HepG2 (cell line): Measurements from ENCODE around the gene WDR76. TPM values are rescaled to one million over a fixed set of nuclear protein-coding genes. Genes with fewer than 3 reads are reported as not detected.

Experiments
- ATF7 ChIP-seq, 2 experiments: fragments of 450-650 bp in 1 of 2; sonication (generic) in 1 of 2; formaldehyde crosslinking in 1 of 2; IDR thresholded peaks; 2 replicates each; pipeline versions ENCODE4 v1.4.0 to v1.6.1; 2016 to 2020; ENCODE audit warnings: antibody characterized with exemption in 1 of 2, mild to moderate bottlenecking in 1 of 2, missing genetic modification reagents in 1 of 2
- GABPA ChIP-seq, 2 experiments: IDR thresholded peaks; 2 replicates each; pipeline ENCODE4 v1.6.1; 2011 to 2016; ENCODE audit warnings: low read depth in 2 of 2, low read length in 1 of 2, missing biosample characterization in 1 of 2, missing genetic modification characterization in 1 of 2
- HIVEP1 ChIP-seq: sonication (generic); formaldehyde crosslinking; IDR thresholded peaks from 2 replicates; pipeline ENCODE4 v1.4.0; 2020; ENCODE audit warnings: mild to moderate bottlenecking, missing genetic modification reagents
- HOXA5 ChIP-seq: sonication (generic); formaldehyde crosslinking; IDR thresholded peaks from 2 replicates; pipeline ENCODE4 v1.4.0; 2020; ENCODE audit warnings: missing genetic modification reagents
- NFAT5 ChIP-seq: sonication (generic); formaldehyde crosslinking; IDR thresholded peaks from 2 replicates; pipeline ENCODE4 v1.4.0; 2020; ENCODE audit warnings: missing genetic modification reagents
- PRDM10 ChIP-seq: sonication (generic); formaldehyde crosslinking; IDR thresholded peaks from 2 replicates; pipeline ENCODE4 v1.4.0; 2020; ENCODE audit warnings: low read depth, missing genetic modification reagents
- SAFB2 ChIP-seq: sonication (generic); formaldehyde crosslinking; IDR thresholded peaks from 2 replicates; pipeline ENCODE4 v1.5.1; 2020; ENCODE audit warnings: missing genetic modification reagents, low read depth, mild to moderate bottlenecking, borderline replicate concordance
- SAP130 ChIP-seq: IDR thresholded peaks from 2 replicates; pipeline ENCODE4 v1.6.1; 2016; ENCODE audit warnings: low read depth
- ZBTB7B ChIP-seq: sonication (generic); formaldehyde crosslinking; IDR thresholded peaks from 2 replicates; pipeline ENCODE4 v1.4.0; 2020; ENCODE audit warnings: missing genetic modification reagents
- ZFP82 ChIP-seq: sonication (generic); formaldehyde crosslinking; IDR thresholded peaks from 2 replicates; pipeline ENCODE4 v1.5.1; 2020; ENCODE audit warnings: mild to moderate bottlenecking, missing genetic modification reagents, borderline replicate concordance
- ZNF235 ChIP-seq: sonication (generic); formaldehyde crosslinking; IDR thresholded peaks from 2 replicates; pipeline ENCODE4 v1.8.1; 2023; ENCODE audit warnings: mild to moderate bottlenecking, missing genetic modification reagents, borderline replicate concordance
- ZNF350 ChIP-seq: sonication (generic); formaldehyde crosslinking; IDR thresholded peaks from 2 replicates; pipeline ENCODE4 v1.4.0; 2020; ENCODE audit warnings: mild to moderate bottlenecking, low read depth, missing genetic modification reagents, borderline replicate concordance
- ZNF547 ChIP-seq: sonication (generic); formaldehyde crosslinking; IDR thresholded peaks from 2 replicates; pipeline ENCODE4 v1.5.1; 2020; ENCODE audit warnings: mild to moderate bottlenecking, missing genetic modification reagents
- ZNF766 ChIP-seq: sonication (generic); formaldehyde crosslinking; IDR thresholded peaks from 2 replicates; pipeline ENCODE4 v1.5.0; 2020; ENCODE audit warnings: missing genetic modification reagents, borderline replicate concordance
- ZNF773 ChIP-seq: sonication (generic); formaldehyde crosslinking; IDR thresholded peaks from 2 replicates; pipeline ENCODE4 v1.4.0; 2020; ENCODE audit warnings: missing genetic modification reagents, borderline replicate concordance
- polyA plus RNA-seq, 8 experiments: library from polyadenylated mRNA; depleted of rRNA in 3 of 8; stranded (reverse) in 7 of 8; unstranded in 1 of 8; fragments of >200 nt; fragmentation: Illumina TruSeq in 4 of 8; extraction: Trizol in 4 of 8; gene quantifications; 2 replicates each; pipeline versions ENCODE4 v1.2.1 to v1.2.3, GENCODE V29; 2011 to 2016; ENCODE audit warnings: low read depth in 4 of 8, missing spikeins in 1 of 8, mixed read lengths in 1 of 8; ENCODE audit not compliant: insufficient read depth in 1 of 8
- total RNA-seq, 5 experiments: library from RNA; depleted of rRNA; stranded (reverse); fragments of >200 nt; fragmentation: Illumina TruSeq; extraction: Trizol; gene quantifications; 2 replicates each; pipeline ENCODE4 v1.2.3, GENCODE V29; 2016; ENCODE audit warnings: low read depth in 1 of 5
- TF ChIP-seq, protein P1 (sequence below): sonication (generic); formaldehyde crosslinking; conservative IDR thresholded peaks from 2 replicates; pipeline ENCODE4 v1.4.0; 2020; ENCODE audit warnings: missing genetic modification reagents
- TF ChIP-seq, protein P2 (sequence below): sonication (generic); formaldehyde crosslinking; IDR thresholded peaks from 2 replicates; pipeline ENCODE4 v1.8.0; 2022; ENCODE audit warnings: missing genetic modification reagents, low read depth, mild to moderate bottlenecking, borderline replicate concordance

WDR76 gene
- total and polyA plus RNA-seq, 2 of the 13 experiments (the other 11 are each of a cell fraction or from before 2014, with no cell fraction given) = 1.1 to 9.7 TPM

DNA sequence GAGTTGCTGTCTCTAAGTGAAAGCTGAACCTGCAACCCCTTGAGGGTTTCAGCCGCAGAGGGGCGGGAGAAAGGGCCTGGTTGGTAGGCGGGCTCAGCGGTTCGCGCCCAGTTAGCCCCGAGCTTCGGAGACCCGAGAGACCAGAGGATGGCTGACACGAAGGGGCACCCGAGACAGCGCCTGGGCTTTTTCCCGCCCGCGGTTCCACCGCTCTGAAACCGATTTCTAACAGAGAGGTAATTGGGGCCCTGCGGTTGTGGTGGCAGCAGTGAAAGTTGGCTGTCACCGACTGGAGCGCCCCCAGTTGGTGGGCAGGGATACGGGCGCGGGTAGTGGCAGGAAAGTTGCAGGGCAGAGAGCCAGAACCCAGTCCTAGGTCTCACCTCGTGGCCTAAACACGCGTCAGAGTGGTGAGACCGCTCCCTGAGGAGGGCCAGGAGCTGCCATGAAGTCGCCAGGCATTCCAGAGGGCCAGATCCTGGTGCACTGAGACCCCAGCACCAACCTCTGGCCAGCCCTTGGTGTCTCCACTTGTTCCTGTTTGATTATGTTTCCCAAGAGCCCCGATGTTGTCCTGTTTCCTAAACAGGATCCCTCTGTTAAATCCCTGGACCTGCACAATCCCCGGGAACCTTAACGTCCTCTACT lies 49.4 kb upstream of the WDR76 start (continued):
- TF ChIP-seq, protein P1, sequence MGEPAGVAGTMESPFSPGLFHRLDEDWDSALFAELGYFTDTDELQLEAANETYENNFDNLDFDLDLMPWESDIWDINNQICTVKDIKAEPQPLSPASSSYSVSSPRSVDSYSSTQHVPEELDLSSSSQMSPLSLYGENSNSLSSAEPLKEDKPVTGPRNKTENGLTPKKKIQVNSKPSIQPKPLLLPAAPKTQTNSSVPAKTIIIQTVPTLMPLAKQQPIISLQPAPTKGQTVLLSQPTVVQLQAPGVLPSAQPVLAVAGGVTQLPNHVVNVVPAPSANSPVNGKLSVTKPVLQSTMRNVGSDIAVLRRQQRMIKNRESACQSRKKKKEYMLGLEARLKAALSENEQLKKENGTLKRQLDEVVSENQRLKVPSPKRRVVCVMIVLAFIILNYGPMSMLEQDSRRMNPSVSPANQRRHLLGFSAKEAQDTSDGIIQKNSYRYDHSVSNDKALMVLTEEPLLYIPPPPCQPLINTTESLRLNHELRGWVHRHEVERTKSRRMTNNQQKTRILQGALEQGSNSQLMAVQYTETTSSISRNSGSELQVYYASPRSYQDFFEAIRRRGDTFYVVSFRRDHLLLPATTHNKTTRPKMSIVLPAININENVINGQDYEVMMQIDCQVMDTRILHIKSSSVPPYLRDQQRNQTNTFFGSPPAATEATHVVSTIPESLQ (CRISPR knock-in tag) = no peak
- TF ChIP-seq ZFP82 (CRISPR knock-in tag) = peak; percentile 84; the same call in 1 of the 2 replicates
- peak; percentile 79; the same call in 1 of the 2 replicates for TF ChIP-seq ZNF773 (CRISPR knock-in tag)
- TF ChIP-seq, protein P2, sequence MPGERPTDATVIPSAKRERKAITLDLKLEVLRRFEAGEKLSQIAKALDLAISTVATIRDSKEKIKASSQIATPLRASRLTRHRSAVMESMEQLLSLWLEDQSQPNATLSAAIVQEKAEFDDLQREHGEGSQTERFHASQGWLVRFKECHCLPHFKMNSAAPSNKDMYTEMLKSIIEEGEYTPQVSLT (CRISPR knock-in tag) = no peak
- TF ChIP-seq ZNF350 (CRISPR knock-in tag) = peak; percentile 21; the same call in 1 of the 2 replicates
- TF ChIP-seq PRDM10 = no peak
- TF ChIP-seq SAP130 (CRISPR knock-in tag) = peak; percentile 64
- 0 out of 2 replicates have a peak, but pooled peaks have one; percentile 38 for TF ChIP-seq SAFB2 (CRISPR knock-in tag)
- TF ChIP-seq GABPA (IDR thresholded peaks at IDR 0.05; ENCODE audit: low read depth, low read length) = no peak
- peak; percentile 40; the same call in 1 of the 2 replicates for TF ChIP-seq GABPA (CRISPR knock-in tag; IDR thresholded peaks at IDR 0.05; ENCODE audit: low read depth)
- TF ChIP-seq NFAT5 (CRISPR knock-in tag) = 0 out of 2 replicates have a peak, but pooled peaks have one; percentile 71
- TF ChIP-seq HOXA5 (CRISPR knock-in tag) = no peak
- no peak for TF ChIP-seq ZNF766 (CRISPR knock-in tag)
- TF ChIP-seq ZNF235 (CRISPR knock-in tag) = no peak
- no peak for TF ChIP-seq ATF7 (IDR thresholded peaks at IDR 0.05)
- no peak for TF ChIP-seq ATF7 (CRISPR knock-in tag; IDR thresholded peaks at IDR 0.05)
- TF ChIP-seq ZNF547 = peak; percentile 80
- peak; percentile 56; the same call in 1 of the 2 replicates for TF ChIP-seq HIVEP1
- TF ChIP-seq ZBTB7B (CRISPR knock-in tag) = no peak
